T-helper 2 cell (primary cell): ENCODE results near the gene DGKQ.

Experiments used
- DNase-seq, 5 experiments: peaks; one replicate each; pipeline versions ENCODE4 v3.0.0 to v3.0.0-alpha.2; 2012 to 2022

Gene DGKQ

DNA sequence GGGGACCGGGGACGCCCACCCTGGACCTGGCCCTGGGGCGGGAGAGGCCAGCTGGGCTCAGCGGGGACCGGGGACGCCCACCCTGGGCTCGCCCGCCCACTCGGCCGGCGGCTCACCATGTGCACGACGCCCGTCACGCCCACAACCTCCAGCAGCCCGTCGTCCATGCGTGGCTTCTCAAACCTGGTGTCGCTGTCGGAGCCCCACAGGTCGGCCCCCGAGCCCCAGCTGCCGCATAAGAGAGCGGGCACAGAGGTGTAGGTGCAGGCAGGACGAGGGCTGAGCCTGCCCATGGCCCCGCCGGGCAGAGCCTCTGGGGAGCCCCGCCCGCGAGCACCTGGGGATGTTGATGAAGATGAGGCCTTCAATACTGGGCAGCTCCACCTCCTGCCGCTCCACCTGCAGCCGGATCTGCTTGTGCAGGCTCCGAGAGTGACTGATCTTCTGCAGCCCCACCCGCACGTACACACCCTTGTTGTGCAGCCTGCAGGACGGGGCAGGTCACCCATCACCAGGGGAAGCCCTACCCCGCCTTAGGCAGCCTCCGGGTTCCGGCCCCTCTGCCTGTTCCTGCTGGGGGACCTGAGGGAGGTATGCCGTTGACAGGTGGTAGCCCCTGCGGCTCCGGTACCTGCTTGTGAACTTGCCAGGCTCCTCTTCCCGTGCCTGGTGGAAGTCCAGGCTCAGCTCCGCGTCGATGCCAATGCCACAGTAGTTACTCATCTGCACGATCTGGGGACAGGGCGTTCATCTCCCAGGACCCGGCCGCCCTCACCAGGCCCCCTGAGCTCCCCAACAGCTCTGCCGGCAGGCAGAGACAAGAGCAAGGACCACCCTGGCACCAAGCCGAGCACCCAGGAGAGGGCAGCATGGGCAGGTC lies 11.8 kb downstream of the DGKQ start:
- DNase-seq = no peak

DNA sequence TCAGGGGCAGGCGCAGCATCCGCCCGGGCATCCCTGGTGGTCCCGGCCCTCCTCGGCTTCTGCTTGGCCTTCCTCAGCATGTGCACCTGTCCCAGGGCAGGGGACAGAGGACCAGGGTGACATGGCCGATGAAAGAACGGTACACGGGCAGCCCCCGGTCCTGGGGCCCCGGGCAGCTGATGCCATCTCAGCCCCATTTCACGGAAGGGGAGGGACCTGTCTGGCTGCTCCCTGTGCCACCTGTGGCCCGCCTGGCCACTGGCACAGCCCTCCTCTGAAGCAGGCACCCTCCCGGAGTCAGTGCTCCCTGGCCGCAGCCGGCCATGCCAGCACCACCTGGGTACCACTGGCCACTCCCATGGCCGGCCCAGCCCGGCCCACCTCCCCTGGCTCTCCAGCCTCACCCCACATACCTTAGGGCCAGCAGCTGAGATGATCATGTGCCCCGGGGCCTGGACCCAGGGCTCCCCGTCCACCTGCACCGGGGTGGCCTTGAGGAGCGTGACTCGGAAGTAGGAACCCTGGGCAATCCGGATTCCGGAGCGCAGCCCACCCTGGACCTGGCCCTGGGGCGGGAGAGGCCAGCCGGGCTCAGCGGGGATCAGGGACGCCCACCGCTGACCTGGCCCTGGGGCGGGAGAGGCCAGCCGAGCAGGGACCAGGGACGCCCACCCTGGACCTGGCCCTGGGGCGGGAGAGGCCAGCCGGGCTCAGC lies 12.6 kb downstream of the DGKQ start:
- no peak for DNase-seq

DNA sequence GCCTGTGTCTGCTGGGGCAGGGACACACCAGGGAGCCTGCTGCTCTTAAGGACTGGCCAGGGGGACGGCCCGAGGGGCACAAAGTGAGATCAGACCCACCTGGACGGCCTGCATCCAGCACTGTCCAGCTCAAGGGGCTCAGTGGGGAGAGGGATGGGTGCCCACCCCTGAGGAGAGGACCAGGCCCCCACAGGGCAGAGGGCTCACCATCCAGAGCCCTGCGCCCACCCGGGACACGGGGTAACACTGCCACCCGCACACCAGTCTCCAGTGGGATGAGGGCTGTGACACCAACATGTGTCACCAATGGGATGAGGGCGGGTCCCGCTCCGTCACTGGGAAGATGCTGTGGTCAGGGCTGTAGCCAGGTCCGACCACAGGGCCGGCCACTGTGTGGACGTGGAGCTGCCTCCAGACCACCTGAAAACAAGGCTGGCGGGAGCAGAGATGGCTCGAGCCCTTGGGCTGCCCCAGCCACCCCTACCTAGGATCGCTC lies 13.2 kb downstream of the DGKQ start:
- DNase-seq = no peak

DNA sequence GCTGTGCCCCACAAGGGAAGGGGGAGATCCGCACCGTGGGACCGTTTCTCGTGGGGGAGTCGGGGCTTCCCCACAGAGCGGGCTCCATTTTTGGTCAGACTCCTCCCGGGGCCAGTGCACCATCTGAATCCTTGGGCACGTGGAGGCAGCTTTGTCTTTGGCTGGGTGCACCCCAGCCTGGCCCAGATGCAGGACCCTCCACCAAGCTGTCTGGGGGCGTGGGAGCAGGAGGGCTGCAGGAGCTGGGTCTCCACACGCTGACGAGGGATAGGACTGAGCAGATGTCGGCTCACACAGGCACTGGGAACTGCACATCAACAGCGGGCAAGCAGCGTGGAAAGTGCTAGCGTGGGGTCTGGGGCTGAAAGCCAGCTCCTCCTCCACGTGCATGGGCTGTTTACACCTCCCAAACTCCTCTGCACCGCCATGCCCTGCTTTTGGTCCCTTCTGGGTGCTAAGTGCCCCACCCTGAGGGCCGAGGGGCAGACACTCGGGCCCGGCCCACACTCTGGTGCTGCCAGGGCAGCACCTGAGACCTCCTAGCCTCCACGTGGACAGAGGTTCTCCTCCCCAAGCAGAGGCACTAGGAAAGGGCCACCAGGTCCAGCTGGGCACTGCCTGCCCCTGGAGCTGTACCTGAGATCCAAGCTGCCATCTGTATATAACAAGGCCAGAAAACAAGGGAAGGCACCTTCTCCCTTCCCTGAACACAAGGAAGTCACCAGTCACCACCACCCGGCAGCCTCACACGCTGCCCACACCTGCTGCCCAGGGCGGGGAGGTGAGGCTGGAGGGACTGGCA lies 13.8 kb downstream of the DGKQ start:
- no peak for DNase-seq

DNA sequence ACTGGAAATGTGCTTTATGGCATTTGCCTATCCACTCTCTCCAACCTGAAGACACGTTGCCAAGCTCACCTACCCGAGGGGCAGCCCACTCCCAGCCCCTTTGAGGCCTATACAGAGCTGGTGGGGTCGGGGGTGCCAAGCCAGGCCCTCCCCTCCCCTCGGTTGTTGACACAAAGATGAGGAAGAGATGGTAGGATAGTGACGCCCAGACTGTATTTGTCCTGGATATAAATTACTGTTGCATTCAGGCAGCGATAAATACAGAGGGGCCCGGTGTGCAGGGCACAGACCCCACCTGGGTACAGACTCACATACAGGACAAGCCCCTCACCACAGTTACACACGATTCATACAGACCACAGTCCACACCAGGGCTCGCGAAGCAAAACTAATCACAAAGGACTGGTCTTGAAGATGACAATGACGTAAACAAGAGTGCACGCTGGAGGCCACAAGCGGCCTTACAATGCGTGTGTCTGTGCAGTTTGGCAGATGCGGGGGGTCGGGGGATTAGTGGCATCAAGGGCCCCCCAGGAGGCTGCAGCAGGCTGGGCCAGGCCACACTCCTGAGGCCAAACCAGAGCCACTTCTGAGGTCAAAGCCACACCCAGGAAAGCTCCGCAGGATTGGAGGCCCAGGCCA lies 14.6 kb downstream of the DGKQ start:
- no peak for DNase-seq

DNA sequence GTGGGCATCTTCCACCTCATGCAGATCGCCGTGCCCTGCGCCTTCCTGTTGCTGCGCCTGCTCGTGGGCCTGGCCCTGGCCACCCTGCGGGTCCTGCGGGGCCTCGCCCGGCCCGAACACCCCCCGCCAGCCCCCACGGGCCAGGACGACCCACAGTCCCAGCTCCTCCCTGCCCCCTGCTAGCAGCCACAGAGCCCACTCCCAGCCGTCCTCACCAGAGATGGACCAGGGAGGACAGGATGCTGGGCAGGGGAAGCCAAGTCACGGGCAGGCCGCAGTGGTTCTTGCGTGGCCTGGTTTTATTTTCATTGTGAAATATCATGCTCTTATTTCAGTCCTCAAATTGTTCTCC lies 15.1 kb downstream of the DGKQ start:
- no peak for DNase-seq

DNA sequence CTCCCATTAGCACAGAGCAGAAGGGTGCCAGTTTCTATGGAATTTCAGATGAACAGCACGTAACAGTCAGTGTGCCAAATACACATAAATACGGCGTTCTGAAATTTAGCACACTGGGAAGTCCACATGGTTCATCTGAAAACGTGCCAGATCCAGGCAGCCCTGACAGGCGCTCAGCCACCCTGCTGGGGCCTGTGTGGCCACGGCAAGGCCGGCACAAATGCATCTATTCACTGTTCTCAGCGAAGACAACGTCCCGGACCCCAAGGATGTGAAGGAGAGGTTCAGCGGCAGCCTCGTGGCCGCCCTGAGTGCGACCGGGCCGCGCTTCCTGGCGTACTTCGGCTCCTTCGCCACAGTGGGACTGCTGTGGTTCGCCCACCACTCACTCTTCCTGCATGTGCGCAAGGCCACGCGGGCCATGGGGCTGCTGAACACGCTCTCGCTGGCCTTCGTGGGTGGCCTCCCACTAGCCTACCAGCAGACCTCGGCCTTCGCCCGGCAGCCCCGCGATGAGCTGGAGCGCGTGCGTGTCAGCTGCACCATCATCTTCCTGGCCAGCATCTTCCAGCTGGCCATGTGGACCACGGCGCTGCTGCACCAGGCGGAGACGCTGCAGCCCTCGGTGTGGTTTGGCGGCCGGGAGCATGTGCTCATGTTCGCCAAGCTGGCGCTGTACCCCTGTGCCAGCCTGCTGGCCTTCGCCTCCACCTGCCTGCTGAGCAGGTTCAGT lies 15.6 kb downstream of the DGKQ start:
- no peak for DNase-seq

DNA sequence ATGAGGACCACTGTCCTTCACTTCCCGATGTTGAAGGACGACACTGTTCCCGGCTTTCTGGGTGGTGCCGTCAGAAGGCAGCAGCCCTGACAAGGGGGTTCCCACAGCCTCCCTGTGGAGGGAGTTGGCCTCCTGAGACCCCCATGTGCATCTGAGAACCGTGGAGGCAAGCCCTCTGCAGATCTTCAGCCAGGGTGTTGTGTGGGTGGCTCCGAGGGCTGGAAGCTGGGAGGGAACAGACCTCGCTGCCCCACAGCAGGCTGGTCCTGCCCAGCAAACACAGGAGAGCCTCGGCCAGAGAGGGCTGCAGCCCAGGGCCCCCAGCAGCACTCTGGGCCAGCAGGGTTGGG lies 16.2 kb downstream of the DGKQ start:
- no peak for DNase-seq

DNA sequence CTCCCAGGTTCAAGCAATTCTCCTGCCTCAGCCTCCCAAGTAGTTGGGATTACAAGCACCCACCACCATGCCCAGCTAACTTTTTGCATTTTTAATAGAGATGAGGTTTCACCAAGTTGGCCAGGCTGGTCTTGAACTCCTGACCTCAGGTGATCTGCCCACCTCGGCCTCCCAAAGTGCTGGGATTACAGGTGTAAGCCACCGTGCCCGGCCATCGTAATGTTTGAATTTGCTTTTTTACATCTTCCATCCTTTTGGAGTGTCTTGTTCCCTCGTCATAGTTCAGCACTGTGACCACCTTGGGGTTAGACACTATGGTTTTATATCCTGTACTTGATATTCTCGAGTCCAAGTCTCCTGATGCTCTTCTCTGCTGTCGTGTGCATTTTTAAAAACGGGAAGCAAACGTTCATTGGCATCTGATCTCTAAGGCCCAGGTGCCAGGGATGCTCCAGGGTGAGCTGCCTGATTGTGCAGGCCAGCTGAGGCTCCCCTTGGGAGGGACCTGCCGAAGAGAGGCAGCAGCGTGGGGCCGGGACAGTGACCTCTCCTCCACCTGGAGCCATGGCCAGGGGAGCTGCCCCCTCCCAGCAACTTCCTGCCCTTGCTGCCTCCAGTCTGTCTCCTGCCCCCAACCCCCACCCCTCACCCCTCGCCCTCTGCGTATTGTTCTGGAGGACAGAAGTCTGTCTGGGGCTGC lies 16.7 kb downstream of the DGKQ start:
- no peak for DNase-seq

DNA sequence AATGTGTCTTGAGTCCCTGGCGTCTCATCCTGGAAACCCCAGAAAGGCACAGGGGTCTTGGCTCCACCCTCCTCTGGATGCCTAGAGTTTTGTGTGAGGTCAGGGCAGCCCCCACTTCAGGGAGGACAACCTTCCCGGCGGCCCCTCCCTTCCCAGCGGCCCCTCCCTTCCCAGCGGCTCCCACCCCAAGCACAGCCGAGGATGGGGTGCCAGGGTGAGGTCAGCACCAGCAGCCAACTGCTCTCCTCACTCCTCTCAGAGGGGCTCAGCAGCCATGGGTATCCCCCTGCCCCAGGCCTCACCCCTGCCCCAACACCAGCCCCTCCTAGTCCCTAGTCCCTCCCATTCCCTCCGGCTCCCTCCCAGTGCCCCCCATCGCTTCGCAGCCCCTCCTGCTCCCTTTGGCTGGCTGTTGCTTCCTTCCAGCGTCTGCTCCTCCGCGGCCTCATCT lies 17.4 kb downstream of the DGKQ start:
- no peak for DNase-seq

DNA sequence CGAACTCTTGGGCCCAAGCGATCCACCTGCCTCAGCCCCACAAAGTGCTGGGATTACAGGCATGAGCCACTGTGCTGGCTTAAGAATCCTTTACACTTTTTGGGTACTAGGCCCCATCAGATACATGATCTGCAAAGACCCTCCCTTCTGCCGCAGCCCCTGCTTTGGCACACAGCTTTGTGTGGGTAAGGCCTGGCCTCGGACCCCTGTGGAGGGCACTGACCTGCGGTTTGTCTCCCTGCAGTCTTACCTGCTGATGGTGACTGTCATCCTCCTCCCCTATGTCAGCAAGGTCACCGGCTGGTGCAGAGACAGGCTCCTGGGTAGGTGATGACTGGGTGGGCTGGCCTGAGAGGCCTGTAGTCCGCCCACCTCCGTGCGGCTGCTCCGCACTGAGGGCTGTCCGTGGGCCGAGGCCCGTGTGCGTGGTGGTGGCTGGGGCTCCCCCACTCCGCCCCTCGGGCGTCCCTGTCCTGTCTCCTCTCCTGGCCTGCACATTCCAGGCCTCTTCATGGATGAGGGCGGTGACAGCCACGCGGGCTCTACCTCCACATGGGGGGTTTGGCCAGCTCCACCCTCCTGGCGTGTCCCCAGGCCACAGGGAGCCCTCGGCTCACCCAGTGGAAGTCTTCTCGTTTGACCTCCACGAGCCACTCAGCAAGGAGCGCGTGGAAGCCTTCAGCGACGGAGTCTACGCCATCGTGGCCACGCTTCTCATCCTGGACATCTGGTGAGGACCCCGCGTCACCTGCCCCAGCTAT lies 18.0 kb downstream of the DGKQ start:
- no peak for DNase-seq

DNA sequence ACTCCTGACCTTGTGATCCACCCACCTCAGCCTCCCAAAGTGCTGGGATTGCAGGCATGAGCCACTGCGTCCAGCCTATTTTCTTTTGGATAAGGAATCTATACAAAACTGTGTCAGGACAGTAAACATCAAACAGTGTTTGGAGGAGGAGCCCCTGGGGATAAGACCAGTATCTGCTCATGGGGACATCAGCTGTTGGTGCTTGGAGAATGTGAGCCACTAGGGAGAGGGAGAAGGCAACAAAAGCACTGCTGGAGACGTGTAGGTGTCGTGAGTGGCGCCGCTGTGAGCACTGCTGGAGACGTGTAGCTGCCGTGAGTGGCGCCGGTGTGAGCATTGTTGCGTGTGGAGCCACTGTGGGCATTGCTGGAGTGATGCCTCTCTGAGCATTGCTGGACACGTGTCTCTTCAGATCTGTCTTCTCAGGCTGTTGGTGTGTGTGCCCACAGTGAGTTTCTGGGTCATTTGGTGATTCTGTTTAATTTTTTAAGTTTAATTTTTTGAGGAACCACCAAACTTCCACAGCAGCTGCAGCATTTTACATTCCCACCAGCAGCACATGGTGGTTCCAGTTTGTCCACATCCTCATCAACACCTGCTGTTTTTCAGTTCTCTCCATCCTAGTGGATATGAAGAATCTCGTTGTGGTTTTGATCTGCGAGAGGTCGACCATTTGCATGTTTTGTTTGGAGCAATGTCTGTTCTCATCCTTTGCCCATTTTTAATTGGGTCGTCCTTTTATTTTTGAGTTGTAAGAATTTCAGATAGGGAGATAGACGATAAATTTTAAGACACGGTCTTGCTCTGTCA lies 19.0 kb downstream of the DGKQ start:
- no peak for DNase-seq

DNA sequence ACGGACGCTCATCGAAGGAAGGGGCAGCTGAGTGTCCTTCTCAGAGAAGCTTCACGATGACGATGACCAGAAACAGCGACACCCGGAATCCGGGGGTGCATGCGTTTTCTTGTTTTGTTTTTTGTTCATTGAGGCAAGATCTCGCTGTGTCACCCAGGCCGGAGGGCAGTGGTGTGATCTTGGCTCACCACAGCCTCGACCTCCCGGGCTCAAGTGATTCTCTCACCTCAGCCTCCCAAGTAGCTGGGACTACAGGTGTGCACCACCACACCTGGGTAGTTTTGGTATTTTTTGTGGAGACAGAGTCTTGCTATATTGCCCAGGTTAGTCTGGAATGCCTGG lies 19.8 kb downstream of the DGKQ start:
- no peak for DNase-seq

DNA sequence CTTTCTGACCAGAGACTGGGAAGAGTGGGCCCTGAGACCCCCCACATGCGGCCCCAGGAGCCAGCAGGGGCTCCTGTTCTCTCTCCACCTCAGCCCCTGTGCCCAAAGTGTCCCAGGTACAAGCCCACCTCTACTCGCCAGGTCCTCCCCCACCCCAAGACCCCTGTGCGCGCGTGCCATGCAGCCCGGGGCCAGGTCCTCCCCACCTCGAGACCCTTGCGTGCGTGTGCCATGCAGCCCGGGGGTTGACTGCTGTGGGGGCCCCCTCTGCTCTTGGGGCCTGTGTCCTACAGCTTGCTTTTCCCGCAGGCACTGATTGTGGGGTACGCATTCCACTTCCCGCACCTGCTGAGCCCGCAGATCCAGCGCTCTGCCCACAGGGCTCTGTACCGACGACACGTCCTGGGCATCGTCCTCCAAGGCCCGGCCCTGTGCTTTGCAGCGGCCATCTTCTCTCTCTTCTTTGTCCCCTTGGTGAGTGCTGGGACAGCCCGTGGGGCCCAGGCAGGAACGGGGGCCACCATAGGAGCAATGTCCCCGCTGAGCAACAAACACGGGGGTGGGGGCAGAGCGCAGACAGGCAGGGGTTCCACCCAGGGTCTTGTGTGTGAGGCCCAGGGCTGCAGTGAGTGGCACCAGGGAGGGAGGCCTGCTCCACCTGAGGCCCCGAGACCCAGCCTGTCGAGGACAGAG lies 20.3 kb downstream of the DGKQ start:
- DNase-seq = no peak

DNA sequence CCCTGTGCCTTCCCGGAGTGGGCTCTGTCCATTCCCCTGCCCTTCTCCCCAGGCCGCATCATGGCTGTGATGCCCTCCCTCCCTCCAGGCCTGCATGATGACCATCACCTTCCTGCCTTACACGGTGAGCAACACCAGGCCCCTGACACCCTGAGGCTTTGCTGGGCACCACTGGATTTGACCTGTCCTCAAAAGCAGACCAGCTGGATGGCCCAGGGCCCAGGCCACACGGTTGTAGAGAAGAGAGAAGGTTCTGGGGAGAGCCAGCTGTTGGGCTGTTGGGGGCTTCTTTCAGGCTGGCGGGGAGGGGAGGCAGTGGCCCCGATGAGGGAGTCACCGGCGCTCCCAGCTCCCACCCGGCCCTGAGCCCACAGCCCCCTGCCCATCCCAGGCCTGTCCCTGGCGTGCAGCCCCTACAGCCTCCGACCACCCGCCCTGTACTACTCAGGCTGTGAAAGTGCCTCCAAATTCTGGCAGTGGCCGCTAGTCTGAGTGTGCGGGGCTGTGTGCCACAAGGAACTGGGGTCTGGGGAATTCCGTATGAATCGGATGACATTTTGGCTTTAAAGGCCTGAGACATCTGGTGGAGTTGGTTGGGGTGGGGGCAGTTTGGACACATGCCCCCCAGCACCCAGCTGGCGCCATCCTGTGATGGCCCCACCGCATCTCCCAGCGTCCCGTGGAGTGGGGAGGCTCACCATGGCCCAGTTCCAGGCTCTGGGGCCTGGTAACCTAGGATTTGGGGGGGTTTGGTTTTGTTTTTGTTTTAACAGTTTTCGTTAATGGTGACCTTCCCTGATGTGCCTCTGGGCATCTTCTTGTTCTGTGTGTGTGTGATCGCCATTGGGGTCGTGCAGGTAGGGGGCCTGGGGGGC lies 21.5 kb downstream of the DGKQ start:
- DNase-seq = no peak

DNA sequence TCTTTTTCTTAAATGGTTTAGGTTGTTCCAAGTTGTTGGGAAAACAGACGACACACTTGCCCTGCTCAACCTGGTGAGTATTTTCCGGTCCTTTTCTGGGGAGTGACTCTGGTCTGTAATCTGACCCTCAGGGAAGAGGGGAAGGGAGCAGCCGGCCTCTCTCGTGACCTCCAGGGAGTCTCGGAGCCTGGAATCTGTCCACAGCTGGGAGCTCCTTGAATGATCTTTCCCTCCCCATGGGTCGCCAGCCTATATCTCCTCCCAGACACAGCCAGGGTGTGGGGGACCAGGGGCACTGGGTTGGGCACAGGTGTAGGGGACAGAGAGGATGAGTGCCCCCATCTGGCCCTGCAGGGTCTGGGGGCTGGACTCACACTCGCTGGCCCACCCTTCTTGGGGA lies 22.2 kb downstream of the DGKQ start:
- DNase-seq = no peak

DNA sequence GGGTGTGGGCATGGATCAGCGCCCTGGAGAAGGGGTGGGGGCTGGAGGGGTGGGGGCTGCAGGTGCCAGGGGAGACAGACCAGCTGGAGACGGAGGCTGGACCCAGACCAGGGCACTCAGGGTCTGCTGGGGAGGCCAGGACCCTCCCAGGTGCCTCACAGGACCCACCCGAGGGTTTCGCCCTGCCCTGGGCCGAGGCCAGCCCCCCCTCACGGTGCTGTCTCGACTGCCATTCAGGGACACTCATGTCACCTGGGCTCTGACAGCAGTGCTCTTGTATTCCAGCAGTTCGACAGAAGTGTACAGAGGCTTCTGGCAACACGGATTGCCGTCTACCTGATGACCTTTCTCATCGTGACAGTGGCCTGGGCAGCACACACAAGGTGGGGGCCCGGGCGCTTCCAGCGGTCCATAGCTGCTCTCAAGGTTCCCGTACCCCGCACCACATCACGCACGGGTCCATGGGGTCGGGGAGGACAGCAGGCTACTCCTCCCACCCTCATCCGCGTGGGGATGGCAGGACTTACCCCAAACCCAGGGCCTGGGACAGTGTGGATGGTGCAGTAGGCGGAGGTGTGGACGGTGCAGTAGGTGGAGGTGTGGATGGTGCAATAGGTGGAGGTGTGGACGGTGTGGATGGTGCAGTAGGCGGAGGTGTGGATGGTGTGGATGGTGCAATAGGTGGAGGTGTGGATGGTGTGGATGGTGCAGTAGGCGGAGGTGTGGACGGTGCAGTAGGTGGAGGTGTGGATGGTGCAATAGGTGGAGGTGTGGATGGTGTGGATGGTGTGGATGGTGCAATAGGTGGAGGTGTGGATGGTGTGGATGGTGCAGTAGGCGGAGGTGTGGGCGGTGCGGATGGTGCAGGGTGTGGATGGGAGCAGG lies 23.0 kb downstream of the DGKQ start:
- DNase-seq = no peak
